Hepatocyte (in vitro differentiated cells): Measurements from ENCODE around the gene LATS1. TPM values are rescaled to one million over a fixed set of nuclear protein-coding genes. Genes with fewer than 3 reads are reported as not detected.
A peak's percentile ranks its signal among the peaks of the same experiment; 100 is the strongest.

Experiments
- DNase-seq: peaks from one replicate; pipeline ENCODE4 v3.0.0-alpha.2; 2016; ENCODE audit warnings: low spot score
- H2AFZ ChIP-seq: fragments of 200-600 bp; sonication (generic); 2 replicates; pipeline ENCODE4 v1.6.0; 2016; ENCODE audit warnings: antibody characterized with exemption, mild to moderate bottlenecking
- H3K27ac ChIP-seq: fragments of 200-600 bp; sonication (generic); 2 replicates; pipeline ENCODE4 v1.5.1; 2016; ENCODE audit warnings: mild to moderate bottlenecking
- H3K27me3 ChIP-seq: fragments of 200-600 bp; sonication (generic); 2 replicates; pipeline ENCODE4 v1.6.1; 2016
- H3K36me3 ChIP-seq: fragments of 200-600 bp; sonication (generic); replicated peaks from 2 replicates; pipeline ENCODE4 v1.5.1; 2016; ENCODE audit warnings: low read depth; ENCODE audit not compliant: insufficient read depth
- H3K4me1 ChIP-seq: fragments of 200-600 bp; sonication (generic); 2 replicates; pipeline ENCODE4 v1.5.1; 2016; ENCODE audit warnings: mild to moderate bottlenecking, moderate library complexity; ENCODE audit not compliant: insufficient read depth
- H3K4me2 ChIP-seq: fragments of 200-600 bp; sonication (generic); 2 replicates; pipeline ENCODE4 v1.6.0; 2016
- H3K4me3 ChIP-seq: fragments of 200-600 bp; sonication (generic); 2 replicates; pipeline ENCODE4 v1.5.1; 2016; ENCODE audit warnings: mild to moderate bottlenecking
- H3K79me2 ChIP-seq: fragments of 200-600 bp; sonication (generic); 2 replicates; pipeline ENCODE4 v1.6.0; 2017; ENCODE audit warnings: mild to moderate bottlenecking
- H3K9me2 ChIP-seq: fragments of 200-600 bp; sonication (generic); replicated peaks from 2 replicates; pipeline ENCODE4 v1.6.0; 2017; ENCODE audit warnings: mild to moderate bottlenecking; ENCODE audit not compliant: insufficient read depth
- H3K9me3 ChIP-seq: fragments of 200-600 bp; sonication (generic); 2 replicates; pipeline ENCODE4 v1.5.1; 2016; ENCODE audit warnings: low read depth, mild to moderate bottlenecking
- H4K20me1 ChIP-seq: fragments of 200-600 bp; sonication (generic); 2 replicates; pipeline ENCODE4 v1.6.0; 2016; ENCODE audit warnings: mild to moderate bottlenecking; ENCODE audit not compliant: insufficient read depth, poor library complexity, severe bottlenecking
- CTCF ChIP-seq: fragments of 200-600 bp; sonication (generic); IDR thresholded peaks from 2 replicates; pipeline ENCODE4 v1.5.1; 2016; ENCODE audit warnings: antibody characterized with exemption, mild to moderate bottlenecking; ENCODE audit not compliant: poor library complexity
- EZH2 ChIP-seq: fragments of 200-600 bp; sonication (generic); IDR thresholded peaks from 2 replicates; pipeline ENCODE4 v1.6.1; 2016; ENCODE audit warnings: antibody characterized with exemption, mild to moderate bottlenecking, borderline replicate concordance
- EZH2phosphoT487 ChIP-seq: fragments of 200-600 bp; sonication (generic); IDR thresholded peaks from one replicate; pipeline ENCODE4 v1.6.1; 2018; ENCODE audit warnings: antibody characterized with exemption, mild to moderate bottlenecking, low read depth, moderate library complexity; ENCODE audit not compliant: unreplicated experiment, severe bottlenecking
- WGBS: methylation state at CpG from one replicate; pipeline ENCODE4 v1.1.6; 2016; ENCODE audit warnings: low lambda C conversion rate; ENCODE audit errors: missing lambda C conversion rate; 5-methylcytosine and 5-hydroxymethylcytosine counted together
- polyA plus RNA-seq: library from polyadenylated mRNA; unstranded; fragments of >200 nt; fragmentation: Nextera tagmentation; extraction: Ambion mirVana; gene quantifications from 2 replicates; pipeline ENCODE4 v1.2.1, GENCODE V29; 2016
- total RNA-seq: library from RNA; depleted of rRNA; stranded (reverse); fragments of >200 nt; gene quantifications from 2 replicates; pipeline ENCODE4 v1.2.3, GENCODE V29; 2014

Gene LATS1
- total and polyA plus RNA-seq, 2 experiments from 2014 or later: 6.6 to 26.2 TPM

GRCh38 chr6:149714442-149714841, 3.5 kb downstream of the LATS1 start:
- no peak for DNase-seq
- Histone ChIP-seq H3K9me2 (no peaks in the 10 kb centered on the region), H3K9me3 (no peaks in the 10 kb centered on the region), H4K20me1 (peaks cover 55% of the 10 kb centered on the region), H2AFZ (no peak overlapping the region), H3K27ac (no peak overlapping the region), H3K79me2 (peaks cover 88% of the 10 kb centered on the region), H3K4me3 (no peak overlapping the region), H3K27me3 (no peaks in the 10 kb centered on the region), H3K4me2 (no peak overlapping the region), H3K4me1 (peaks cover 19% of the 10 kb centered on the region), H3K36me3 (no peaks in the 10 kb centered on the region)
- WGBS: 98% methylated on average over 1 of the region's 1 CpG
- TF ChIP-seq CTCF: no peak
- TF ChIP-seq EZH2: no peak
- no peak for TF ChIP-seq EZH2phosphoT487

- no peaks in the 10 kb centered on the region for H3K27me3 ChIP-seq
Measured at GRCh38 chr6:149711711-149712110, 6.2 kb downstream of the LATS1 start.

GRCh38 chr6:149701714-149702113, 16.2 kb downstream of the LATS1 start:
- Histone ChIP-seq H3K4me1 (no peaks in the 10 kb centered on the region), H2AFZ (no peak overlapping the region), H3K9me2 (no peaks in the 10 kb centered on the region), H3K79me2 (peaks cover 97% of the 10 kb centered on the region), H3K9me3 (no peaks in the 10 kb centered on the region), H3K4me2 (peak overlapping the region; percentile 37), H3K4me3 (no peak overlapping the region), H3K27me3 (no peaks in the 10 kb centered on the region), H3K27ac (peak overlapping the region; percentile 19), H4K20me1 (peaks cover 86% of the 10 kb centered on the region), H3K36me3 (no peaks in the 10 kb centered on the region)
- DNase-seq: no peak
- no peak for TF ChIP-seq EZH2
- TF ChIP-seq CTCF: no peak
- no peak for TF ChIP-seq EZH2phosphoT487
- WGBS: 60% methylated on average over 7 of the region's 7 CpGs

More at GRCh38 chr6:149711711-149712110, 6.2 kb downstream of the LATS1 start:
- peaks cover 100% of the 10 kb centered on the region for H3K79me2 ChIP-seq
- H3K9me3 ChIP-seq: no peaks in the 10 kb centered on the region
- no peaks in the 10 kb centered on the region for H3K9me2 ChIP-seq
- H3K4me2 ChIP-seq: no peak overlapping the region
- H3K4me1 ChIP-seq: peaks cover 29% of the 10 kb centered on the region
- H3K36me3 ChIP-seq: no peaks in the 10 kb centered on the region
- H2AFZ ChIP-seq: no peak overlapping the region
- 91% methylated on average over 5 of the region's 5 CpGs for WGBS
- no peak overlapping the region for H3K4me3 ChIP-seq
- H3K27ac ChIP-seq: no peak overlapping the region
- no peak for DNase-seq
- peaks cover 73% of the 10 kb centered on the region for H4K20me1 ChIP-seq
- no peak for TF ChIP-seq CTCF
- no peak for TF ChIP-seq EZH2phosphoT487
- no peak for TF ChIP-seq EZH2

GRCh38 chr6:149699150-149699549, 18.8 kb downstream of the LATS1 start:
- Histone ChIP-seq H3K9me3 (no peaks in the 10 kb centered on the region), H3K79me2 (peaks cover 97% of the 10 kb centered on the region), H3K27ac (no peak overlapping the region), H3K4me3 (no peak overlapping the region), H3K36me3 (no peaks in the 10 kb centered on the region), H4K20me1 (peaks cover 71% of the 10 kb centered on the region), H3K27me3 (no peaks in the 10 kb centered on the region), H3K4me2 (no peak overlapping the region), H3K9me2 (no peaks in the 10 kb centered on the region), H2AFZ (no peak overlapping the region), H3K4me1 (no peaks in the 10 kb centered on the region)
- DNase-seq: no peak
- TF ChIP-seq EZH2 (no peak), CTCF (no peak), EZH2phosphoT487 (no peak)
- WGBS: 97% methylated on average over 2 of the region's 2 CpGs
